ENCODE measurements around the gene ERCC8.

Gene ERCC8

GRCh38 chr5:60841361-60841760 is 103.5 kb downstream of the ERCC8 start:
- no peak for DNase-seq (ENCODE audit: low read depth in 2 of 3, low spot score in 2 of 3)

GRCh38 chr5:60836131-60836530 is 108.7 kb downstream of the ERCC8 start:
- DNase-seq (ENCODE audit: low read depth in 2 of 3, low spot score in 2 of 3), result no peak

GRCh38 chr5:60835554-60835953 is 109.3 kb downstream of the ERCC8 start:
- no peak for DNase-seq (ENCODE audit: low read depth in 2 of 3, low spot score in 2 of 3)

GRCh38 chr5:60833520-60833919 is 111.3 kb downstream of the ERCC8 start:
- no peak for DNase-seq (ENCODE audit: low read depth in 2 of 3, low spot score in 2 of 3)

- DNase-seq (ENCODE audit: low read depth in 2 of 3, low spot score in 2 of 3), result no peak
Observed at GRCh38 chr5:60830581-60831127, 114.2 kb downstream of the ERCC8 start.

- DNase-seq (ENCODE audit: low read depth in 2 of 3, low spot score in 2 of 3), result no peak
Observed at GRCh38 chr5:60829490-60830266, 115.2 kb downstream of the ERCC8 start.

- DNase-seq (ENCODE audit: low read depth in 2 of 3, low spot score in 2 of 3), result no peak
Observed at GRCh38 chr5:60827201-60827600, 117.7 kb downstream of the ERCC8 start.

- DNase-seq (ENCODE audit: low read depth in 2 of 3, low spot score in 2 of 3), result no peak
Observed at GRCh38 chr5:60826653-60827052, 118.2 kb downstream of the ERCC8 start.
